Caco-2 (cell line): ENCODE data around the gene ERCC5. TPM values are rescaled to one million over a fixed set of nuclear protein-coding genes. Genes with fewer than 3 reads are reported as not detected.

Source experiments
- BruUV-seq: library from RNA; stranded (reverse); fragments of 400-500 nt; replicated peaks from 2 replicates; lab custom pipeline; 2021; lab: Mats Ljungman, UMichigan
- CTCF ChIA-PET: fragments of 300-600 bp; sonication (Branson Sonifier 250); formaldehyde crosslinking; loops from one replicate; lab custom pipeline; 2022; ENCODE audit warnings: antibody characterized with exemption; lab: Charles Lee
- POLR2A ChIA-PET: fragments of 300-600 bp; sonication (Branson Sonifier 250); formaldehyde crosslinking; loops from one replicate; lab custom pipeline; 2022; ENCODE audit warnings: antibody characterized with exemption; lab: Charles Lee
- DNase-seq, 2 experiments: peaks; one replicate each; pipeline versions ENCODE4 v3.0.0 to v3.0.0-alpha.2; 2020 to 2022
- H3K27me3 ChIP-seq: replicated peaks from 2 replicates; pipeline ENCODE4 v1.6.0; 2011; ENCODE audit warnings: low read length; ENCODE audit not compliant: control insufficient read depth, insufficient read depth
- H3K36me3 ChIP-seq: 2 replicates; pipeline ENCODE4 v1.5.1; 2011; ENCODE audit warnings: low read length; ENCODE audit not compliant: control insufficient read depth, insufficient read depth
- H3K4me1 ChIP-seq: fragments of 250-450 bp; sonication (Bioruptor Pico); 2 replicates; pipeline ENCODE4 v1.5.1; 2020; ENCODE audit warnings: mild to moderate bottlenecking
- H3K4me3 ChIP-seq: 2 replicates; pipeline ENCODE4 v1.5.1; 2011; ENCODE audit warnings: low read depth, mild to moderate bottlenecking, control low read depth, low read length
- H3K9me3 ChIP-seq: fragments of 250-450 bp; sonication (Bioruptor Pico); 2 replicates; pipeline ENCODE4 v1.5.1; 2020; ENCODE audit warnings: mild to moderate bottlenecking, moderate library complexity
- H3K27ac Mint-ChIP-seq: one replicate; pipeline ENCODE4 v1.8.0; 2022; ENCODE audit warnings: mixed read lengths; ENCODE audit not compliant: unreplicated experiment
- H3K27me3 Mint-ChIP-seq: one replicate; pipeline ENCODE4 v1.8.0; 2022; ENCODE audit warnings: mixed read lengths; ENCODE audit not compliant: insufficient read depth, unreplicated experiment
- H3K36me3 Mint-ChIP-seq: one replicate; pipeline ENCODE4 v1.8.0; 2022; ENCODE audit warnings: mild to moderate bottlenecking, mixed read lengths; ENCODE audit not compliant: insufficient read depth, unreplicated experiment
- H3K4me1 Mint-ChIP-seq: one replicate; pipeline ENCODE4 v1.8.0; 2022; ENCODE audit warnings: low read depth, mixed read lengths; ENCODE audit not compliant: unreplicated experiment
- H3K4me3 Mint-ChIP-seq: one replicate; pipeline ENCODE4 v1.8.0; 2022; ENCODE audit warnings: mild to moderate bottlenecking, moderate library complexity, mixed read lengths; ENCODE audit not compliant: unreplicated experiment
- H3K9me3 Mint-ChIP-seq: one replicate; pipeline ENCODE4 v1.8.0; 2022; ENCODE audit warnings: mixed read lengths; ENCODE audit not compliant: unreplicated experiment
- CTCF ChIP-seq, 2 experiments: fragments of 200-600 bp in 1 of 2; IDR thresholded peaks; 1 replicate in 1 of 2; 2 replicates in 1 of 2; pipeline versions ENCODE4 v1.5.1 to v1.8.0; 2011 to 2022; ENCODE audit warnings: antibody characterized with exemption in 1 of 2, control low read depth in 1 of 2, inconsistent platforms in 1 of 2, low read depth in 1 of 2, low read length in 1 of 2, mild to moderate bottlenecking in 1 of 2, moderate library complexity in 1 of 2; ENCODE audit not compliant: insufficient read depth in 1 of 2, severe bottlenecking in 1 of 2, unreplicated experiment in 1 of 2
- intact Hi-C: fragments of 100-400 bp; cut with micrococcal nuclease; formaldehyde crosslinking; loops from one replicate; pipeline ENCODE4 v1.10.0; 2022; ENCODE audit not compliant: unreplicated experiment
- total RNA-seq: library from RNA; stranded (reverse); gene quantifications from 2 replicates; pipeline ENCODE4 v1.2.3, GENCODE V29; 2022

Gene ERCC5
- total RNA-seq, 1 experiment from 2014 or later, result 31.4 TPM

GRCh38 chr13:102863590-102863989 is 17.8 kb downstream of the ERCC5 start:
- no peaks in the 10 kb centered on the region for H3K4me1 Mint-ChIP-seq
- TF ChIP-seq CTCF (IDR thresholded peaks at IDR 0.05; ENCODE audit: insufficient read depth in 1 of 2, low read depth in 1 of 2, low read length in 1 of 2, severe bottlenecking in 1 of 2, unreplicated experiment in 1 of 2), result no peak
- DNase-seq, result no peak
- ChIA-PET POLR2A (no interaction called here), CTCF (no interaction called here)
- H3K4me3 Mint-ChIP-seq, result no peak overlapping the region
- H3K4me3 ChIP-seq, result no peak overlapping the region
- H3K9me3 Mint-ChIP-seq, result no peaks in the 10 kb centered on the region
- peaks cover 5% of the 10 kb centered on the region for H3K36me3 ChIP-seq
- no peaks in the 10 kb centered on the region for H3K27me3 Mint-ChIP-seq
- no peaks in the 10 kb centered on the region; the same call in 1 of the 2 replicates for H3K27me3 ChIP-seq
- H3K4me1 ChIP-seq, result no peaks in the 10 kb centered on the region
- no TSS peak for BruUV-seq
- H3K27ac Mint-ChIP-seq, result no peak overlapping the region
- H3K9me3 ChIP-seq, result no peaks in the 10 kb centered on the region
- peaks cover 38% of the 10 kb centered on the region for H3K36me3 Mint-ChIP-seq
- intact Hi-C loops, result no loop called here

GRCh38 chr13:102868366-102868936 is 22.6 kb downstream of the ERCC5 start:
- Mint-ChIP-seq H3K27ac (no peak overlapping the region), H3K27me3 (no peaks in the 10 kb centered on the region), H3K36me3 (peaks cover 25% of the 10 kb centered on the region), H3K4me1 (no peaks in the 10 kb centered on the region), H3K9me3 (no peaks in the 10 kb centered on the region), H3K4me3 (no peak overlapping the region)
- Histone ChIP-seq H3K4me3 (no peak overlapping the region), H3K4me1 (no peaks in the 10 kb centered on the region), H3K27me3 (no peaks in the 10 kb centered on the region; the same call in 1 of the 2 replicates), H3K9me3 (no peaks in the 10 kb centered on the region), H3K36me3 (no peaks in the 10 kb centered on the region; the same call in 1 of the 2 replicates)
- DNase-seq, result no peak
- TF ChIP-seq CTCF (IDR thresholded peaks at IDR 0.05; ENCODE audit: insufficient read depth in 1 of 2, low read depth in 1 of 2, low read length in 1 of 2, severe bottlenecking in 1 of 2, unreplicated experiment in 1 of 2), result no peak
- ChIA-PET POLR2A (no interaction called here), CTCF (no interaction called here)
- no TSS peak for BruUV-seq
- intact Hi-C loops, result no loop called here

- H3K36me3 Mint-ChIP-seq, result peaks cover 24% of the 10 kb centered on the region
- peak in 1 of 2 experiments; percentile 5 for DNase-seq
- no peaks in the 10 kb centered on the region for H3K4me1 Mint-ChIP-seq
- no peaks in the 10 kb centered on the region for H3K9me3 Mint-ChIP-seq
- H3K4me3 Mint-ChIP-seq, result no peak overlapping the region
- no peaks in the 10 kb centered on the region for H3K27me3 Mint-ChIP-seq
- TF ChIP-seq CTCF (IDR thresholded peaks at IDR 0.05; ENCODE audit: insufficient read depth in 1 of 2, low read depth in 1 of 2, low read length in 1 of 2, severe bottlenecking in 1 of 2, unreplicated experiment in 1 of 2), result no peak
- intact Hi-C loops, result loop anchor here (1.0 to 2.0 kb wide), 5 partner anchors 30 to 319 kb away; no protein-coding TSS in a partner anchor
- BruUV-seq, result no TSS peak
- Histone ChIP-seq H3K4me1 (no peaks in the 10 kb centered on the region), H3K27me3 (no peaks in the 10 kb centered on the region; the same call in 1 of the 2 replicates), H3K4me3 (no peak overlapping the region), H3K36me3 (no peaks in the 10 kb centered on the region; the same call in 1 of the 2 replicates), H3K9me3 (no peaks in the 10 kb centered on the region)
- ChIA-PET POLR2A (no interaction called here), CTCF (interaction anchor here (0.8 to 1.8 kb wide), 8 partner anchors 15 to 270 kb away, joined by 4 to 24 read pairs (median 5); no protein-coding TSS in a partner anchor)
- H3K27ac Mint-ChIP-seq, result no peak overlapping the region
These were observed 24.3 kb downstream of the ERCC5 start for GRCh38 chr13:102869948-102870676.
